HepG2 (cell line): ENCODE data around the gene SLC2A2. TPM values are rescaled to one million over a fixed set of nuclear protein-coding genes. Genes with fewer than 3 reads are reported as not detected.
A peak's percentile ranks its signal among the peaks of the same experiment; 100 is the strongest.

Source experiments
- ETV5 ChIP-seq: IDR thresholded peaks from 2 replicates; pipeline ENCODE4 v1.6.1; 2018; ENCODE audit warnings: missing biosample characterization, missing genetic modification reagents, inconsistent platforms, borderline replicate concordance
- FOXA1 ChIP-seq, 2 experiments: fragments of 450-650 bp in 1 of 2; sonication (generic) in 1 of 2; formaldehyde crosslinking in 1 of 2; IDR thresholded peaks; 2 replicates each; pipeline versions ENCODE4 v1.4.0 to v1.6.1; 2016 to 2020; ENCODE audit warnings: missing genetic modification reagents in 1 of 2
- FOXO1 ChIP-seq: sonication (generic); formaldehyde crosslinking; IDR thresholded peaks from 2 replicates; pipeline ENCODE4 v1.4.0; 2020; ENCODE audit warnings: missing genetic modification reagents
- GABPA ChIP-seq, 2 experiments: IDR thresholded peaks; 2 replicates each; pipeline ENCODE4 v1.6.1; 2011 to 2016; ENCODE audit warnings: low read depth in 2 of 2, low read length in 1 of 2, missing biosample characterization in 1 of 2, missing genetic modification characterization in 1 of 2
- HHEX ChIP-seq: IDR thresholded peaks from 2 replicates; pipeline ENCODE4 v1.6.1; 2016; ENCODE audit warnings: control low read depth
- HINFP ChIP-seq: sonication (generic); formaldehyde crosslinking; IDR thresholded peaks from 2 replicates; pipeline ENCODE4 v1.4.0; 2020; ENCODE audit warnings: low read depth, mild to moderate bottlenecking, missing genetic modification reagents
- MED1 ChIP-seq: sonication (generic); formaldehyde crosslinking; IDR thresholded peaks from 2 replicates; pipeline ENCODE4 v1.4.0; 2020; ENCODE audit warnings: missing genetic modification reagents
- MEIS2 ChIP-seq: sonication (generic); formaldehyde crosslinking; IDR thresholded peaks from 2 replicates; pipeline ENCODE4 v1.9.0; 2021; ENCODE audit warnings: mild to moderate bottlenecking, missing genetic modification reagents
- MTA1 ChIP-seq: sonication (generic); formaldehyde crosslinking; IDR thresholded peaks from 2 replicates; pipeline ENCODE4 v1.4.0; 2020; ENCODE audit warnings: missing genetic modification reagents, mild to moderate bottlenecking, borderline replicate concordance
- MXI1 ChIP-seq: IDR thresholded peaks from 3 replicates; pipeline ENCODE4 v1.6.1; 2012; ENCODE audit warnings: low read depth, low read length, inconsistent platforms, borderline replicate concordance
- NFIC ChIP-seq: IDR thresholded peaks from 2 replicates; pipeline ENCODE4 v1.6.1; 2012; ENCODE audit warnings: mild to moderate bottlenecking, low read length, inconsistent platforms
- NFRKB ChIP-seq: fragments of 450-650 bp; IDR thresholded peaks from 2 replicates; pipeline ENCODE4 v1.6.1; 2017
- NR2F6 ChIP-seq, 2 experiments: IDR thresholded peaks; 2 replicates each; pipeline ENCODE4 v1.6.1; 2016; ENCODE audit warnings: antibody characterized with exemption in 1 of 2, mild to moderate bottlenecking in 1 of 2
- SOX6 ChIP-seq, 2 experiments: fragments of 450-650 bp in 1 of 2; sonication (generic) in 1 of 2; formaldehyde crosslinking in 1 of 2; IDR thresholded peaks; 2 replicates each; pipeline versions ENCODE4 v1.4.0 to v1.6.1; 2017 to 2020; ENCODE audit warnings: antibody characterized with exemption in 1 of 2, mild to moderate bottlenecking in 1 of 2, missing genetic modification reagents in 1 of 2
- TP53 ChIP-seq: sonication (generic); formaldehyde crosslinking; conservative IDR thresholded peaks from 2 replicates; pipeline ENCODE4 v1.4.0; 2020; ENCODE audit warnings: missing genetic modification reagents
- YY1 ChIP-seq: IDR thresholded peaks from 2 replicates; pipeline ENCODE4 v1.6.1; 2011; ENCODE audit warnings: low read length, low read depth, moderate library complexity, mild to moderate bottlenecking; ENCODE audit not compliant: insufficient read depth, insufficient replicate concordance
- ZKSCAN1 ChIP-seq: fragments of 150-350 bp; IDR thresholded peaks from 2 replicates; pipeline ENCODE4 v1.6.1; 2014; ENCODE audit warnings: low read length
- ZMYM4 ChIP-seq: sonication (generic); formaldehyde crosslinking; IDR thresholded peaks from 2 replicates; pipeline ENCODE4 v1.8.1; 2023; ENCODE audit warnings: mild to moderate bottlenecking, missing genetic modification reagents
- ZNF12 ChIP-seq: sonication (generic); formaldehyde crosslinking; IDR thresholded peaks from 2 replicates; pipeline ENCODE4 v1.5.0; 2020; ENCODE audit warnings: missing genetic modification reagents
- ZNF644 ChIP-seq: IDR thresholded peaks from 2 replicates; pipeline ENCODE4 v1.6.1; 2016; ENCODE audit warnings: low read depth
- polyA plus RNA-seq, 8 experiments: library from polyadenylated mRNA; depleted of rRNA in 3 of 8; stranded (reverse) in 7 of 8; unstranded in 1 of 8; fragments of >200 nt; fragmentation: Illumina TruSeq in 4 of 8; extraction: Trizol in 4 of 8; gene quantifications; 2 replicates each; pipeline versions ENCODE4 v1.2.1 to v1.2.3, GENCODE V29; 2011 to 2016; ENCODE audit warnings: low read depth in 4 of 8, missing spikeins in 1 of 8, mixed read lengths in 1 of 8; ENCODE audit not compliant: insufficient read depth in 1 of 8
- total RNA-seq, 5 experiments: library from RNA; depleted of rRNA; stranded (reverse); fragments of >200 nt; fragmentation: Illumina TruSeq; extraction: Trizol; gene quantifications; 2 replicates each; pipeline ENCODE4 v1.2.3, GENCODE V29; 2016; ENCODE audit warnings: low read depth in 1 of 5
- TF ChIP-seq, protein P1 (sequence below): sonication (generic); formaldehyde crosslinking; conservative IDR thresholded peaks from 2 replicates; pipeline ENCODE4 v1.8.0; 2022; ENCODE audit warnings: low read depth, missing genetic modification reagents
- TF ChIP-seq, protein P2 (sequence below): IDR thresholded peaks from 2 replicates; pipeline ENCODE4 v1.6.1; 2012; ENCODE audit warnings: inconsistent platforms
- TF ChIP-seq, protein P3 (sequence below): sonication (generic); formaldehyde crosslinking; IDR thresholded peaks from 2 replicates; pipeline ENCODE4 v1.8.0; 2022; ENCODE audit warnings: mild to moderate bottlenecking, missing genetic modification reagents, moderate library complexity
- TF ChIP-seq, protein P4 (sequence below): sonication (generic); formaldehyde crosslinking; IDR thresholded peaks from 2 replicates; pipeline ENCODE4 v1.8.0; 2022; ENCODE audit warnings: mild to moderate bottlenecking, missing genetic modification reagents, borderline replicate concordance

Gene SLC2A2
- total and polyA plus RNA-seq, 2 of the 13 experiments (the other 11 are each of a cell fraction or from before 2014, with no cell fraction given) = 19.5 to 23.2 TPM

GRCh38 chr3:170975283-170976189, 51.0 kb downstream of the SLC2A2 start (continued):
- TF ChIP-seq MXI1 = no peak
- TF ChIP-seq ZNF644 = 0 out of 2 replicates have a peak, but pooled peaks have one; percentile 62
- no peak; the same call in 1 of the 2 replicates for TF ChIP-seq FOXO1 (CRISPR knock-in tag)
- TF ChIP-seq ZNF12 (CRISPR knock-in tag) = no peak
- peak; percentile 87 for TF ChIP-seq ZMYM4 (CRISPR knock-in tag)
- TF ChIP-seq, protein P1, sequence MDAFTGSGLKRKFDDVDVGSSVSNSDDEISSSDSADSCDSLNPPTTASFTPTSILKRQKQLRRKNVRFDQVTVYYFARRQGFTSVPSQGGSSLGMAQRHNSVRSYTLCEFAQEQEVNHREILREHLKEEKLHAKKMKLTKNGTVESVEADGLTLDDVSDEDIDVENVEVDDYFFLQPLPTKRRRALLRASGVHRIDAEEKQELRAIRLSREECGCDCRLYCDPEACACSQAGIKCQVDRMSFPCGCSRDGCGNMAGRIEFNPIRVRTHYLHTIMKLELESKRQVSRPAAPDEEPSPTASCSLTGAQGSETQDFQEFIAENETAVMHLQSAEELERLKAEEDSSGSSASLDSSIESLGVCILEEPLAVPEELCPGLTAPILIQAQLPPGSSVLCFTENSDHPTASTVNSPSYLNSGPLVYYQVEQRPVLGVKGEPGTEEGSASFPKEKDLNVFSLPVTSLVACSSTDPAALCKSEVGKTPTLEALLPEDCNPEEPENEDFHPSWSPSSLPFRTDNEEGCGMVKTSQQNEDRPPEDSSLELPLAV (CRISPR knock-in tag) = no peak
- TF ChIP-seq MEIS2 (CRISPR knock-in tag) = 0 out of 2 replicates have a peak, but pooled peaks have one; percentile 53
- TF ChIP-seq NFIC = no peak; the same call in 1 of the 2 replicates
- TF ChIP-seq, protein P2, sequence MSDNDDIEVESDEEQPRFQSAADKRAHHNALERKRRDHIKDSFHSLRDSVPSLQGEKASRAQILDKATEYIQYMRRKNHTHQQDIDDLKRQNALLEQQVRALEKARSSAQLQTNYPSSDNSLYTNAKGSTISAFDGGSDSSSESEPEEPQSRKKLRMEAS = peak; percentile 36; the same call in 1 of the 2 replicates
- peak; percentile 11 for TF ChIP-seq YY1
- TF ChIP-seq MTA1 = 0 out of 2 replicates have a peak, but pooled peaks have one; percentile 42
- no peak for TF ChIP-seq FOXA1 (IDR thresholded peaks at IDR 0.05)
- 0 out of 2 replicates have a peak, but pooled peaks have one; percentile 3 for TF ChIP-seq FOXA1 (CRISPR knock-in tag; IDR thresholded peaks at IDR 0.05)
- 0 out of 2 replicates have a peak, but pooled peaks have one; percentile 52 for TF ChIP-seq HINFP (CRISPR knock-in tag)
- peak; percentile 89 for TF ChIP-seq MED1 (CRISPR knock-in tag)
- peak; percentile 52 for TF ChIP-seq NR2F6 (IDR thresholded peaks at IDR 0.05)
- TF ChIP-seq NR2F6 (CRISPR knock-in tag; IDR thresholded peaks at IDR 0.05) = peak; percentile 50; the same call in 1 of the 2 replicates
- no peak for TF ChIP-seq SOX6 (IDR thresholded peaks at IDR 0.05)
- TF ChIP-seq SOX6 (CRISPR knock-in tag; IDR thresholded peaks at IDR 0.05) = peak; percentile 80
- TF ChIP-seq, protein P3, sequence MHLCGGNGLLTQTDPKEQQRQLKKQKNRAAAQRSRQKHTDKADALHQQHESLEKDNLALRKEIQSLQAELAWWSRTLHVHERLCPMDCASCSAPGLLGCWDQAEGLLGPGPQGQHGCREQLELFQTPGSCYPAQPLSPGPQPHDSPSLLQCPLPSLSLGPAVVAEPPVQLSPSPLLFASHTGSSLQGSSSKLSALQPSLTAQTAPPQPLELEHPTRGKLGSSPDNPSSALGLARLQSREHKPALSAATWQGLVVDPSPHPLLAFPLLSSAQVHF (CRISPR knock-in tag) = no peak
- TF ChIP-seq, protein P4, sequence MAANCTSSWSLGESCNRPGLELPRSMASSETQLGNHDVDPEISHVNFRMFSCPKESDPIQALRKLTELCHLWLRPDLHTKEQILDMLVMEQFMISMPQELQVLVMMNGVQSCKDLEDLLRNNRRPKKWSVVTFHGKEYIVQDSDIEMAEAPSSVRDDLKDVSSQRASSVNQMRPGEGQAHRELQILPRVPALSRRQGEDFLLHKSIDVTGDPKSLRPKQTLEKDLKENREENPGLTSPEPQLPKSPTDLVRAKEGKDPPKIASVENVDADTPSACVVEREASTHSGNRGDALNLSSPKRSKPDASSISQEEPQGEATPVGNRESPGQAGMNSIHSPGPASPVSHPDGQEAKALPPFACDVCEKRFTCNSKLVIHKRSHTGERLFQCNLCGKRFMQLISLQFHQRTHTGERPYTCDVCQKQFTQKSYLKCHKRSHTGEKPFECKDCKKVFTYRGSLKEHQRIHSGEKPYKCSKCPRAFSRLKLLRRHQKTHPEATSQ (CRISPR knock-in tag) = 0 out of 2 replicates have a peak, but pooled peaks have one; percentile 20
- peak; percentile 70; the same call in 1 of the 2 replicates for TF ChIP-seq ETV5 (CRISPR knock-in tag)
- no peak for TF ChIP-seq GABPA (IDR thresholded peaks at IDR 0.05; ENCODE audit: low read depth, low read length)
- TF ChIP-seq GABPA (CRISPR knock-in tag; IDR thresholded peaks at IDR 0.05; ENCODE audit: low read depth) = peak; percentile 58
- TF ChIP-seq TP53 (CRISPR knock-in tag) = no peak
- no peak for TF ChIP-seq ZKSCAN1
- no peak for TF ChIP-seq HHEX (CRISPR knock-in tag)
- no peak for TF ChIP-seq NFRKB
